Nephron (organoid): Measurements from ENCODE around the gene C5orf58.
"Not testable (repeated sequence)": the region's sequence is repeated elsewhere in the genome, so short reads cannot be mapped to it uniquely, and the experiment has no call there.

Source experiments
- H3K27ac Mint-ChIP-seq, 3 experiments: 2 replicates each; pipeline ENCODE4 v1.8.0; 2020; ENCODE audit warnings: mixed read lengths in 3 of 3, mild to moderate bottlenecking in 2 of 3, moderate library complexity in 1 of 3
- H3K27me3 Mint-ChIP-seq: 2 replicates; pipeline ENCODE4 v1.8.0; 2021; ENCODE audit warnings: low read depth, mild to moderate bottlenecking, moderate library complexity, mixed read lengths
- H3K36me3 Mint-ChIP-seq: 2 replicates; pipeline ENCODE4 v1.8.0; 2020; ENCODE audit warnings: low read depth, mixed read lengths
- H3K4me1 Mint-ChIP-seq: 2 replicates; pipeline ENCODE4 v1.8.0; 2020; ENCODE audit warnings: mixed read lengths
- H3K4me3 Mint-ChIP-seq, 3 experiments: 2 replicates each; pipeline ENCODE4 v1.8.0; 2020; ENCODE audit warnings: mild to moderate bottlenecking in 3 of 3, mixed read lengths in 3 of 3, moderate library complexity in 2 of 3
- H3K9me3 Mint-ChIP-seq: 2 replicates; pipeline ENCODE4 v1.8.0; 2020; ENCODE audit warnings: mixed read lengths
- CTCF ChIP-seq, 3 experiments: fragments of 200-600 bp; sonication (generic); IDR thresholded peaks; one replicate each; pipeline ENCODE4 v1.5.0; 2021; ENCODE audit warnings: antibody characterized with exemption in 3 of 3; ENCODE audit not compliant: unreplicated experiment in 3 of 3

The C5orf58 gene

GRCh38 chr5:170235876-170236864 lies 3.4 kb downstream of the C5orf58 start:
- Mint-ChIP-seq H3K27ac (no peak overlapping the region), H3K4me3 (no peak overlapping the region), H3K4me1 (no peaks in the 10 kb centered on the region), H3K27me3 (peaks cover 7% of the 10 kb centered on the region), H3K36me3 (no peaks in the 10 kb centered on the region), H3K9me3 (peaks cover 6% of the 10 kb centered on the region)
- no peak for TF ChIP-seq CTCF (IDR thresholded peaks at IDR 0.05; ENCODE audit: unreplicated experiment in 3 of 3)

- Mint-ChIP-seq H3K4me1 (no peaks in the 10 kb centered on the region), H3K9me3 (peaks cover 6% of the 10 kb centered on the region), H3K27ac (no peak overlapping the region), H3K4me3 (no peak overlapping the region), H3K36me3 (no peaks in the 10 kb centered on the region), H3K27me3 (peaks cover 7% of the 10 kb centered on the region)
- no peak for TF ChIP-seq CTCF (IDR thresholded peaks at IDR 0.05; ENCODE audit: unreplicated experiment in 3 of 3)
These were observed 5.8 kb downstream of the C5orf58 start for GRCh38 chr5:170238456-170239196.

- not testable (repeated sequence) for H3K4me3 Mint-ChIP-seq, H3K36me3 Mint-ChIP-seq, H3K27ac Mint-ChIP-seq, H3K4me1 Mint-ChIP-seq, H3K27me3 Mint-ChIP-seq, H3K9me3 Mint-ChIP-seq
These were observed 12.7 kb downstream of the C5orf58 start for GRCh38 chr5:170245436-170245835.

GRCh38 chr5:170246126-170246870 lies 13.5 kb downstream of the C5orf58 start:
- H3K27me3 Mint-ChIP-seq, result peaks cover 3% of the 10 kb centered on the region
- H3K27ac Mint-ChIP-seq, result no peak overlapping the region
- H3K9me3 Mint-ChIP-seq, result peaks cover 4% of the 10 kb centered on the region
- peaks cover 8% of the 10 kb centered on the region for H3K4me1 Mint-ChIP-seq
- no peak for TF ChIP-seq CTCF (IDR thresholded peaks at IDR 0.05; ENCODE audit: unreplicated experiment in 3 of 3)
- no peak overlapping the region for H3K4me3 Mint-ChIP-seq
- H3K36me3 Mint-ChIP-seq, result peaks cover 4% of the 10 kb centered on the region

GRCh38 chr5:170247363-170247762 lies 14.6 kb downstream of the C5orf58 start:
- peak overlapping the region in 1 of 3 experiments; percentile 60 for H3K27ac Mint-ChIP-seq
- TF ChIP-seq CTCF (IDR thresholded peaks at IDR 0.05; ENCODE audit: unreplicated experiment in 3 of 3), result no peak
- H3K27me3 Mint-ChIP-seq, result peaks cover 10% of the 10 kb centered on the region
- H3K4me1 Mint-ChIP-seq, result peaks cover 14% of the 10 kb centered on the region
- H3K36me3 Mint-ChIP-seq, result peaks cover 4% of the 10 kb centered on the region
- H3K9me3 Mint-ChIP-seq, result peaks cover 4% of the 10 kb centered on the region
- no peak overlapping the region for H3K4me3 Mint-ChIP-seq
